ENCODE data around the gene EVC.
A peak's percentile ranks its signal among the peaks of the same experiment; 100 is the strongest.
"Not testable (repeated sequence)": the region's sequence is repeated elsewhere in the genome, so short reads cannot be mapped to it uniquely, and the experiment has no call there.

EVC gene

GRCh38 chr4:5812057-5812456 lies 101.1 kb downstream of the EVC start:
- not testable (repeated sequence) for DNase-seq (ENCODE audit: low spot score); FAIRE-seq

- FAIRE-seq (no peak), DNase-seq (ENCODE audit: low spot score) (peak; percentile 58)
Measured at GRCh38 chr4:5812506-5813229, 101.7 kb downstream of the EVC start.

DNA sequence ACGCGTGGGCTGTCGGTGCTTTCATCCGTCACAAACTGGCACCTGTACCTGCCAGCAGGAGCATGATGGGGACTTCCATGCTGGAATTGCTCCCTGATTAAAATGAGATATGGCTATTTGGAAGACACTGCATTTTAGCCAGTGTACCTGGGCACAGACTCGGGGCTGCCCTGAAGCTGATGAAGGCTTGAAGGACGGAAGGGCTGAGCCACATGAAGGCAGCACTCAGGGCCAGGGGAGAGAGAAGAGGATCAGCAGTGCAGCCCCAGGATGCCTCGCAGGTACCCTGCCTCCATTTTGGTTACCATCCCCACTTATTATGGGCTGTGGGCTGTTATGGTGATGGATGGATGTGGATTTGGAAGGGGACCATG lies 102.9 kb downstream of the EVC start:
- DNase-seq (ENCODE audit: low spot score) = no peak
- no peak for FAIRE-seq

DNA sequence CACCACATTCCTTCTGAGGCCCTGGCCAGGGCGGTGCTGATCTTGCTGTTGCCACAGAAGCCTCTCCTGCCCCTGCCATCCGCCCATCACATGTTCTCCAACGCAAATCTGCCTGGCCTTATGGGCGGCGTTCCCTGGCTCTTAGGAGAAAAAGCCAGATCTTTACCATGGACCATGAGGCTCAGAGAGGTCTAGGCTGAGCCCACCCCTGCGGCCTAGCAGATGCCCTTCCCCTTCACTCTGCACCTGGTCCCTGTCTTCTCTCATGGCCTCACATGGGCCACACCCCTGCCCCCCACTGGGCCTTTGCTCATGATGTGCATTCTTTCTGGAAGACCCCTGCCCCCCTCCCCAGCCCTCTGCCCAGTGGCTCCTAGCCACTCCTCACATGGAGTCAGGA lies 103.4 kb downstream of the EVC start:
- no peak for DNase-seq (ENCODE audit: low spot score)
- FAIRE-seq = no peak

DNA sequence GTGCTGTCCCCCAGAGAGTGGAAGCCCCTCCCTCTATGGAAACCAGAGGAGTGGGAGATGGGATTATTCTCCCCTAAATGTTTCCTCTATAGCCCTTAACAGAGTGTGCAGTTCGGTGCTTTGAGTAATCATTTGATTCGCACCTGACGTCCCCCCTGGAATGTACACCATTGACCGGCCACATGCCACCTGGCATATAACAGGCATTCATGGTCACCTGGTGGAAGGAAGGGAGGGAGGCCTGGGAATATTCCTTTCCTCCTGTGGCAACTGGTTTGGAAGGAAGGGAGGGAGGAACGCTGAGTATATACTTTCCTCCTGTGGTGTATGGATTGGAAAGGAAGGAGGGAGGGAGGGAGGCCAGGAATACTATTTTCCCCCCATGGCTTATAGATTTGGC lies 104.6 kb downstream of the EVC start:
- no peak for DNase-seq (ENCODE audit: low spot score)
- FAIRE-seq = no peak

DNA sequence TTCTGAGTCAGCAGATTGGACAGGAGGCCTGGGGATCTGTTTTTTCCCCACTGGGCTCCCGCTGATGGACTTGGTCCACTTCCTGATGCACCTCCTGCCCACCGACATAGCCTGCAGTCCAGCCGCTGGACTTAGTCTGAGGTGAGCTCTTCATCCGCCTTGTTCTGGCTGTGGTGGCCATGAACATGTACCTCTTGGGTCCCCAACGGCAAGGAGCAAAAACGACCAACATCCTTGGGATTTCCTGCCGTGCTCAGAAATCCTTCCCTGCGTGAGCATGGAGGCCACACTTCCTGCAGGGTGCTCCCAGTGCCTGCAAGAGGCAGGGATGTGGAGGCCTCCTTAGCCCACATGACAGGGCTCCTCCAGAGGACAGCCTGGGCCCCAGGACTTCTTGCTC lies 105.1 kb downstream of the EVC start:
- FAIRE-seq (no peak), DNase-seq (ENCODE audit: low spot score) (no peak)

GRCh38 chr4:5816851-5817375 lies 105.9 kb downstream of the EVC start:
- FAIRE-seq (no peak), DNase-seq (ENCODE audit: low spot score) (no peak)

GRCh38 chr4:5821665-5822358 lies 110.8 kb downstream of the EVC start:
- FAIRE-seq = no peak
- DNase-seq (ENCODE audit: low spot score) = peak; percentile 52

DNA sequence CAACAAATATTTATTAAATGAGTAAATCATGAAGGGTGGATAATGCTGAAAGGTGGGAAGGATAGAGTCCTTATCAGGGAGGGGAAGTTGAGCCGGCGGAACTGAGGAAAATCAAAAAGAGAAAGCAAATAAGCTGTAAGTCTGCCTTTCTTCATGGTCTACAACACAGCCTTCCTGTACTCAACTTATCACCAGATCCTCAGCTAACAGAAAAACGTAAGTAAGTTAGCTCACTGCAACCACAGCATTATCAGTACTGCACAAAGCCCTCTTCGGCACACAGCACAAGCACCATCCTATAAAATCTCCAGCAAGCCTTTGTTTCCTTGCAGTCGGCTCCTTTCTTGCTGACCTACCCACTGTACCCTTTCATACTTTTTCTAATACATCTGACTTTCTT lies 111.6 kb downstream of the EVC start:
- no peak for DNase-seq (ENCODE audit: low spot score)
- no peak for FAIRE-seq

DNA sequence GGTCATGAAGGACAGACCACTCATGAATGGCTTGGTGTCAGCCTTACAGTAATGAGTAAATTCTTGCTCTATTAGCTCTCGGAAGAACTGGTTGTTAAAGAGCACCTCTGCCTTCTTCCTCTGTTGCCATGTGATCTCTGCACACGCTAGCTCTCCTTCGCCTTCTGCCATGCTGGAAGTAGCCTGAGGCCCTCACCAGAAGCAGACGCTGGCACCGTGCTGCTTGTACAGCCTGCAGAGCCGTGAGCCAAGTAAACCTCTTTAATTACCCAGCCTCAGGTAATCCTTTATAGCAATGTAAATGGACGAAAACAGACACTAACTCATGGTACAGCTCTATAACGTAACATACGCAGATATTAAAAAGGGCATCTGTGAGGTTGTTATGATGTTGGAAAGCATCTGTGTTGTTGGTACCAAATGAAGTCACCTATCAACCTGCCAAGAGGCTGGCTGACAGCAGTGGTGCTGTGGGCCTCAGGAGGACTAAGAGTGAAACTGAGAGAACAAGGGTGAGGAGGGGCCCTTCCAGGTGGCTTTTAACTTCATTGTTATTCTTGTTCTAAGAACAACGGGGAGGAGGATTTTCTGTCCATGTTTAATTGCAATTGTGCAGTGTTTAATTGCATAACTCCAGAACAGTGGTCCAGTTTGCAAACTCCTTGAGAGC lies 112.7 kb downstream of the EVC start:
- no peak for FAIRE-seq
- DNase-seq (ENCODE audit: low spot score) = no peak

DNA sequence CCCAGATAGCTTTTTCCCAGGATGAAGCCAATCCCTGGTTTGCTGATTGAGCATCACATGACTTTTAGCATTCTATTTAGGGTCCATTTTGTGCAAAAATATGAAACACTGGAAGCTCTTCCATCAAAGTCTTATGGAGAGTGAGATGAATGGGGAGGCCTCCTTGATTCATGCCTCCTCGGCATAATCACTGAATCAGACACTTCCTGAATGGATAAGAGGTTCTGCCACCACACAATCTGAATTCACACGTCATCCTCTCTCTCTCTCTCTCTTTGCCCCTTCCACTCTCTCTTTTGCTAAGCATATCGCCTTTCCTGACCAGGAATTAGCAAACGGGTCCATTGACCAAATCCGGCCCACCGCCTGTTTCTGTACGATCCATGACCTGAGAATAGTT lies 113.2 kb downstream of the EVC start:
- DNase-seq (ENCODE audit: low spot score) (no peak), FAIRE-seq (no peak)

GRCh38 chr4:5824635-5825034 lies 113.6 kb downstream of the EVC start:
- no peak for FAIRE-seq
- DNase-seq (ENCODE audit: low spot score) = peak; percentile 42

DNA sequence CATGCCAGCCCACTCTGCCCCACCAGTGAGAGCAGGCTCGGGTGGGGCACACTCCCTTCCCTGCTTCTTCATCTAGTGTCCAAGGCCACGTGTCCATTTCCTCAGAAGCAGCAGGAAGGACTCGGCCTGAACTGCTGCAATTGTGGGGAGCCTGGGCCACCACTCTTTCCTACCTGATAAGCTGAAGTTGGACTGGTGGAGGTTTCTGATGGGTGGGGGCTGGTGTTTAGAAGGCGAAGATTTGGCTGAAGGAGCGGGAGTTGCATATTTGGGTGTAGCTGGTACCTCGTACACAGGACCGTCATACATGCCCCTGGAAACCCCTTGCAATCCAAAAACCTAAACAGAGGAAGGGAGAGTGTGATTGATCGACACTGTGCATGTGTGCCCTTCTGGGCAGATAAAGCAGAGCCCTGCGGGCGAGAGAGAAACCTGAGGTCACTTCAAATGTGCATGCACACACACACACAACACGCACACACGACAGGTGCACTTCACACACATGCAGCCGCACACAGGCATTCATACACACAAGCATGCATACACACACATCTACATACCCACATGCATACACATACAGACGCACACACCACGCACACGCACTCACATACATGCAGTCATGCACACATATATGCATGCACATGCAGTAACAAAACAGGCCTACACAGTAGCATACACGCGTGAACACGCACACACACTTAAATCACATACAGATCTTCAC lies 114.5 kb downstream of the EVC start:
- peak; percentile 44 for FAIRE-seq
- no peak for DNase-seq (ENCODE audit: low spot score)

DNA sequence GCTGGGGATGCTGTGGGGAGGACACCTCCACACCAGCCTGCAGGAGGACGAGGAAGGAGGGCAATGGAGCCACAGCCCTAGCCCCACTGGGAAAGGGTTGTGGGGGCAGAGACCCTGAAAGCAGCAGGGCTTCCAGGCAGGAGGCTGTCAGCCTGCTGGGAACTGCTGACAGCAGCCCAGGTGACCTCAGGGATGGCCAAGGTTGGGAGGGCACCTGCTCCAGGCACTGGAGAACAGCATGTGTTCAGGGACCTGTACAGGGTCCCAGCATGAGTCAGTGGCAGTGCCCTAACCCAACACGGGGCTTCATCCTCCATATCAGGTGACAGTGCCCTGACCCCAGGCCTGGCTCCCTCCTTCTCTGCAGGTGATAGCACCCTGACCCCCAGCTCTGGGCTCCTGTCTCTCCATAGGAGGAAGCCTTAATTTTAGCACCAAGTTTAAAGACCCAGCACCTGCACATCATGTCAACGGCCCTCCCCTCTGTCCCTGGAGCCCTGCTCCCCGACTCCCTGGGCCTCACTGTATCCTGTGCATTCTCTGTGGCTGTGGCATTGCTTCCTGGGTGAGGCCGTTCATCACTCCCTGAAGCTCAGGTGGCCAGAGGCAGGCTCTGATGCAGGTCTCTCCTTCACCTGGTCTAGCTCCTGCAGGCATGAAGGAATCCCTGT lies 115.6 kb downstream of the EVC start:
- FAIRE-seq = no peak
- no peak for DNase-seq (ENCODE audit: low spot score)

- peak; percentile 35 for FAIRE-seq
- no peak for DNase-seq (ENCODE audit: low spot score)
Measured at GRCh38 chr4:5827108-5828004, 116.4 kb downstream of the EVC start.

DNA sequence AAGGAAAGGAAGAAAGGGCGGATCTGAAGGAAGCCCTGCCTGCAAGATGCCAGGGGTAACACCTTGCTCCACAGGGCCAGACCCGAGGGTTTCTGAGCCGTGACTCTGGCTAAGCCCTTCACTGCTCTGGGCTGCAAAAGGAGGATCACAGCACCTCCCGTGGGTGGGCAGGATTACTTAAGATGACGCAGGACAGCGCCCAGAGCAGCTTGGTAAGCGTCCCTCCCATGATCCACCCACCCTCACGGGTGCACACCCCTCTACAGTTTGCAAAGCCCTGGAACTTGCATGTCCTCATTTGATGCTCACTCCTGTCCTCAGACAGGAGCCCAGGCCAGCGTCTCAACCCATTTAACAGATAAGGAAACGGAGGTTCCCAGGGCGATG lies 117.0 kb downstream of the EVC start:
- no peak for DNase-seq (ENCODE audit: low spot score)
- FAIRE-seq = no peak

DNA sequence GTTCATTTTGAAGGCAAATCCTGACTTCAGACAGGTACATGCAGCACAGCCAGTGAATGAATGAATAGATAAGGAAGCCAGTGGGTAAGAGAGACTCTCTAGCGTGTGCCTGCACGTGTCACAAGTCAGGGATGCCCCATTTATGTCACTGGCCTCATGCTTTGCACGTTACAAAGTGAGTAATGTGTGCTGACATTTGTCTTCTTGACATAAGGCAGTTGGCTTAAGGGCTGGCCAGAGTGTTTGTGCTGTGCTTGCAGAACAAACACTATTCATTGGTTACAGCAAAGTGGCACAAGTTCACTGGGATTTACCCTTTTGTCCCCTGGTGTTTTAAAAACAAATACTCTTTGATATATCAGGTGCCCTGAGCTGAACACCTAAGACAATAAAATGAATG lies 125.9 kb downstream of the EVC start:
- DNase-seq (ENCODE audit: low spot score) = no peak
- no peak for FAIRE-seq

- DNase-seq (ENCODE audit: low spot score); FAIRE-seq: not testable (repeated sequence)
Measured at GRCh38 chr4:5837483-5837882, 126.5 kb downstream of the EVC start.

GRCh38 chr4:5839332-5839731 lies 128.3 kb downstream of the EVC start:
- FAIRE-seq = no peak

More at GRCh38 chr4:5839332-5839731, 128.3 kb downstream of the EVC start:
- no peak for DNase-seq (ENCODE audit: low spot score)

Data from urothelium cell line (cell line).